Embryonic facial prominence (tissue), 1 donor: ENCODE results near the gene SIX5.
A peak's percentile ranks its signal among the peaks of the same experiment; 100 is the strongest.

Experiments used
- DNase-seq: peaks from one replicate; pipeline ENCODE4 v3.0.0-alpha.2; 2016; ENCODE audit errors: extremely low spot score

Gene SIX5

DNA sequence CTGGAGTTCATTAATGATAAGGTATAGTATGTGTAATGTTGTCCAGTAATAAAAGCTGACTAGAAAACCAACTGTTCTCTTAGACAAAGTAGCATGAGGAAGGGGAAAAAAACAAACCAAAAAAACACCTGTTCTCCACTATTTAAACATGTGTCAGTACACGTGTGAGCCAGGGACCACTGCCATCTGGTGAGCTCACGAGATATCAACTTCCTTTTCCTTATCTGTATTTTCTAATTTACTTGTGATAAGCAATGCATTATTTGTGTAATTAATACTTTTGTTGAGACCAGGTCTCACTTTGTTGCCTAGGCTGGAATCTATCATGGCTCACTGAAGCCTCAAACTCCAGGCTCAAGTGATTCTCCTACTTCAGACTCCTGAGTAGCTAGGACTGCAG, 4.3 kb upstream of the SIX5 start:
- DNase-seq, result no peak

GRCh38 chr19:45772912-45773311, 3.9 kb upstream of the SIX5 start:
- DNase-seq, result no peak

GRCh38 chr19:45772130-45772840, 3.2 kb upstream of the SIX5 start:
- DNase-seq, result no peak

DNA sequence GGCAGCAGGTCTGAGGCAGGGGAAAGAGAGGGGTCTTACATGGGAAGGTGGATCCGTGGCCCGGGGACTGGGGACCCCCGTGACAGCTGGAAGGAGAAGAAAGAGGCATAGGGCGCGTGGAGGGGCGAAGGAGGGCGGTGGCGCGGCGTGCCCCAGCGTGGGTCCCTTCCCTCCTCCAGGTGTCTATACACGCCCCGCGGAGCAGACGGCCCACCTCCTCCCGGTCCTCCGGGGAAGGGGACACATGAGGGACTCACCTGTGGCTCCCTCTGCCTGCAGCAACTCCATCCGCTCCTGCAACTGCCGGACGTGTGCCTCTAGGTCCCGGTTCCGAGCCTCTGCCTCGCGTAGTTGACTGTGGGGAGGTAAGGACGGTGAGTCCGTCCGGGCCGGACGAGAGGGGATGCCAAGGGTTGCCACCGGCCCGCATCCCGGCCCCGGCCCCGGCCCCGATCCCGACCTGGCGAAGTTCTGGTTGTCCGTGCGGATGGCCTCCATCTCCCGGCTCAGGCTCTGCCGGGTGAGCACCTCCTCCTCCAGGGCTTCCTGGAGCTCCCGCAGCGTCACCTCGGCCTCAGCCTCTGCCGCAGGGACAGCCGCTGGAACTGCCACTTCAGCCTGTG, 2.4 kb upstream of the SIX5 start:
- no peak for DNase-seq

DNA sequence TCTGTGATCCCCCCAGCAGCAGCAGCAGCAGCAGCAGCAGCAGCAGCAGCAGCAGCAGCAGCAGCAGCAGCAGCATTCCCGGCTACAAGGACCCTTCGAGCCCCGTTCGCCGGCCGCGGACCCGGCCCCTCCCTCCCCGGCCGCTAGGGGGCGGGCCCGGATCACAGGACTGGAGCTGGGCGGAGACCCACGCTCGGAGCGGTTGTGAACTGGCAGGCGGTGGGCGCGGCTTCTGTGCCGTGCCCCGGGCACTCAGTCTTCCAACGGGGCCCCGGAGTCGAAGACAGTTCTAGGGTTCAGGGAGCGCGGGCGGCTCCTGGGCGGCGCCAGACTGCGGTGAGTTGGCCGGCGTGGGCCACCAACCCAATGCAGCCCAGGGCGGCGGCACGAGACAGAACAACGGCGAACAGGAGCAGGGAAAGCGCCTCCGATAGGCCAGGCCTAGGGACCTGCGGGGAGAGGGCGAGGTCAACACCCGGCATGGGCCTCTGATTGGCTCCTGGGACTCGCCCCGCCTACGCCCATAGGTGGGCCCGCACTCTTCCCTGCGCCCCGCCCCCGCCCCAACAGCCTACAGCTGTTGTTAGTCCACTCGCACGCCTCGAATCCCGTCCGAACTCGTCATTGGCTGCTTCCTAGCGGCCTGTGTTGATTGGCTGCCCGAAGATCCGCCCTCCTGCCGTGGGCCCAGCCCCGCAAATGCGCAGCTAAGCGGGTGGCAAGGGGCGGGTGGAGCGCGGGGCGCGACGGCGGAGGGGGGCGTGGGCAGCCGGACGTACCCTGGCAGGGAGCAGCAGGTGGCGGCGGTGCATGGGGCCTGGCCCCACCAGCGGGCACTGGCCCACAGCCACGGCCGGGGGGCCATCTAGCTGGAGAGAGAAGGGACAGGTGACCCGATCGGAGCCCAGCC, 1.4 kb upstream of the SIX5 start:
- peak; percentile 96 for DNase-seq

GRCh38 chr19:45769821-45770191, 754 bp upstream of the SIX5 start:
- no peak for DNase-seq

- no peak for DNase-seq
These were observed 433 bp downstream of the SIX5 start for GRCh38 chr19:45768655-45768983.

GRCh38 chr19:45767881-45768654, 984 bp downstream of the SIX5 start:
- DNase-seq, result no peak

GRCh38 chr19:45767410-45767880, 1.6 kb downstream of the SIX5 start:
- DNase-seq, result peak; percentile 56

DNA sequence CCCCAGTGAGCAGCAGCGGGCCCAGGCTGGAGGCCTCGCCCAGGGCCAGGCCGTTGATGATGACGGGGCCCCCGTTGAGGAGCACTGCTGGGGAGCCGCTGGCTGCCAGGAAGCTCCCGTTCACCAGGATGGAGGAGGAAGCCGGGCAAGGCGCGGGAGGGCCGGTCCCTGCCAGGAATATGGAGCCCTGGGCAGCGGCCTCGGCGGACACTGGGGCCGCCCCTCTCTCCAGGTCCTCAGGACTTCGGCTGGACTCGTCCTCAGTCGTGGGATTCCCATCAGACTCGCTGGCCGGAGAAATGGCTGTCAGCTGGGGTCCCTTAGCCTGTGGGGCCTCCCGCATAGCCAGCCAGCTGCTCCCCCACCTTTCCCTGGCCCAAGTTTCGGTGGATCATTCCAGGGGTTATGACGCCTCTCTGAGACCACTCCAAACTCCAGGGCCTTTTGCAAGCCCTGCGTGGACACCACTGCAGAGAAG, 2.1 kb downstream of the SIX5 start:
- DNase-seq, result no peak

GRCh38 chr19:45766296-45766868, 2.7 kb downstream of the SIX5 start:
- no peak for DNase-seq

GRCh38 chr19:45765702-45766295, 3.3 kb downstream of the SIX5 start:
- no peak for DNase-seq

- DNase-seq, result no peak
These were observed 3.9 kb downstream of the SIX5 start for GRCh38 chr19:45764945-45765701.

- no peak for DNase-seq
These were observed 4.6 kb downstream of the SIX5 start for GRCh38 chr19:45764475-45764874.

DNA sequence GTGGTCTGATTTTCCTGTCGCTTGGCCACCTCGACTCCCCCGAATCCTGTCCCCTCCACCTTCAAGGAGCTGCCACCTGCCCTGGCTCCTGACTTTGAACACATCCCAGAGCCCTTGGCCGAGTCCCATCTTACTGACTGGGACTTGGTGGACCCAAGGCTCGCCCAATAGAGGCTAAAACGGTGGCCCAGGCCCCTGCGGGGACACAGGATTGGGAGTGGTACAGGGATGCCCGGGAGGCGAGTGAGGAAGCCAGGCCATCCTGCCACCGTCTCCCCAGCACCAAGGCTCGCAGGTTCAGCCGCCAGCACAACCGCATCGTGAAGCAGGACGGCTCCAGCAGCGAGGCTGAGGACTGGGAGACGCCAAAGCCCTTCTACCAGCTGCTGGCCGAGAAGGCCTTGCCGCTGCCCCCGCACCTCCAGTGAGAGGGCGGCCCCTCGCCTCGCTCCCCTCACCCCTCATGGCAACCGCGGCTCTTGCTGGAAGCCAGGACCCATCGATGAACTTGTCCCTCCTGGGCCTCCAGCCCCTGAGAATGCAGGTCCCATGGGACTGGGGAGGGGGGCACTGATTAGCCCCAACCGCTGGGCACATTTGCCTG, 5.3 kb downstream of the SIX5 start:
- no peak for DNase-seq

DNA sequence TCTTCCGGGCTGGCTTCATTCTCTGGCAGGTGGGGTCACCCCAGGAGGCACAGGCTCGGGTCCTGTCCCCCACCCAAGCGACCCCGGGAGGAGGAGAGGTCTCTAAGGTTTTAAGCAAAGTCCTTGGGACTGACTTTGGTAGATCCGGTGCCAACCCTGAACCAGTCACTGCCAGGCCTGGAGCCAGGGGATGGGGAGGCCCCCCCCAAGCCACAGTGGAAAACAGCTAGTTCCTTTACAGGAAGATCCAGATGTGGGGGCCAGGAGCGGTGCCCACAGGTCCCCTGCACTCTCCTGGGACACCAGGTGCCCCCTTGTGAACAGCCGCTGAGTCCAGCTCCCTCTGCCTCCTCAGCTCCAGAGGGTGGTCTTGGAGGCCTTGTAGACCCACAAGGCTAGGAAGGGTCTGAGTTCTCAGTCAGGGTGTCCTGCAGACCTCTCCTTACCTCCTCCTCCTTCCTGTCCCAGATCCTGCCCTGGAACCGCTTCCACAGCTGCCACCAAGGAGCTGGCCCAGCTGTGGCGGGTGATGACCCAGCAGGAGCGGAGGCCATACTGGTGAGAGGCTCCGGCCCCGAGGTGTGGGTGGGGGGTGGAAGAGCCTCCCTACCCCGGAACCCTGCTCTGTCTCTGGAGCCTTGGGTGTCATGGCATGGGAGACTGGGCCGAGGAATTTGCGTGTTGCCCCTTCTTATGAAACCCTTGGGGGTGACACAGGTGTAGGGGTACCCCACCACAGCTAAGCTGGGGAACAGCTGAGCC, 6.0 kb downstream of the SIX5 start:
- DNase-seq, result no peak

DNA sequence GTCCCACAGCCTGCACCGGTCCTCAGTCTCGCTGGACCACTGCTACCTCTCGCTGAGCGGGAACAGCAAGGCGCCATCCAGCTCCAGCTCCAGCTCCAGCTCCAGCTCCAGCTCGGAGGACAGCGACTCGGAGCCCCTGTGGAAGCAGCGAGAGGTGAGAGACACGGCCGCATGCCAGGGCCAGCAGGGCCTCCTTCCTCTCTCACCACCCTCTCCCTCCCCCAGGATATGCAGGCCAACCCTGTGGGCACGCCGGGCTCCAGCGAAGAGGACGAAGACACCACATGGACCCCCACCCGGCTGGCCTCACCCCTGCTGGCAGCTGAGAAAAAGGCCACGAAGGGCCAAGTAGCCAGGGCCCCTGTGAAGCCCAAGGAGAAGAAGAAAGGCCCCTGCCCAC, 7.3 kb downstream of the SIX5 start:
- DNase-seq, result no peak

- no peak for DNase-seq
These were observed 10.1 kb downstream of the SIX5 start for GRCh38 chr19:45758921-45759320.

- DNase-seq, result no peak
These were observed 11.4 kb downstream of the SIX5 start for GRCh38 chr19:45757695-45758094.
